Ecto neural progenitor cell (in vitro differentiated cells): ENCODE measurements around the gene PHAX.
"Not testable (repeated sequence)": the region's sequence is repeated elsewhere in the genome, so short reads cannot be mapped to it uniquely, and the experiment has no call there.

Experiments
- DNase-seq: peaks from one replicate; pipeline ENCODE4 v3.0.0-alpha.2; 2018; ENCODE audit warnings: low spot score

PHAX gene

DNA sequence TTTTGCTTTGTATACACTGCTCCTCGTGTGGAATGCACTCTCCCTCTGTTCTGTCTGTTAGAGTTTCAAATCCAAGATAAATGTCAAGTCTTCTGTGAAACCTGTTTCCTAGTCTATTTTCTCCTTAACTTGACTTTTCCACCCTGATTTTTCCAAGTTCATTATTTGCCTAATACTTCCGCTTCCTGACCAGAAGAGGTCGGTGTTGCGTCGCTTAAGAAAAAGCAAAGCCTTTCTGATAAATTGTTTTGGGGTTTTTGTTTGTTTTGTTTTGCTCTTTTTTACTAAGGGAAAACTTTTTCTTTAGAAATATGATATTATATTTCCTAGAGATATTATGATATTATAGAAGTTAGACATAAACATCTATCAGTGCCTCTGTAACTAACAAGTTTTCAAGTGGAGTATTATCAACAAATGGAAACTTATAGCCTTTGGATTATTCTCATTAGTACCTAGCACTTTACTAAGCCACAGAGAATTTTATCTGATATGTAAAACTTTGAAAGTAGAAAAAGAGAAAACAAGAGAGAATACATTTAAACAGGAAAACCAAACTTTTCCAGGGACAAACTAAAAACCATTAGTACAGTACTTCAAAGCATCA lies 55.8 kb downstream of the PHAX start:
- no peak for DNase-seq

DNA sequence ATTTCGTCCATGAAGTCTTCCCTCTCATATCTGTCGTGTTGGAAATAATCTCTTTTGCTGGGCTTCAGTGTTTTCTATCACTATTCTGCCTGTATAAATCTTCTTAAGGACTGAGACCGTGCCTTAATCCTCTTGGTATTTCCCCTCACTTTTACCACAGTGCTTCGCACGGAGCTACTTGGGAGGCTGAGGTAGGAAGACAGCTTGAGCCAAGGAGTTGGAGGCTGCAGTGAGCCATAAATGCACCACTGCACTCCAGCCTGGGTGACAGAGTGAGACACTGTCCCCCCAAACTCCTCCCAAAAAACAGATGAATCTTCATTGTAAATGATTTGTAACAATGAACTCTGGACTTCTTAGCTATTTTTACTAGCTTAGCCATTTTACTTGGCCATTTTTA lies 57.8 kb downstream of the PHAX start:
- no peak for DNase-seq

DNA sequence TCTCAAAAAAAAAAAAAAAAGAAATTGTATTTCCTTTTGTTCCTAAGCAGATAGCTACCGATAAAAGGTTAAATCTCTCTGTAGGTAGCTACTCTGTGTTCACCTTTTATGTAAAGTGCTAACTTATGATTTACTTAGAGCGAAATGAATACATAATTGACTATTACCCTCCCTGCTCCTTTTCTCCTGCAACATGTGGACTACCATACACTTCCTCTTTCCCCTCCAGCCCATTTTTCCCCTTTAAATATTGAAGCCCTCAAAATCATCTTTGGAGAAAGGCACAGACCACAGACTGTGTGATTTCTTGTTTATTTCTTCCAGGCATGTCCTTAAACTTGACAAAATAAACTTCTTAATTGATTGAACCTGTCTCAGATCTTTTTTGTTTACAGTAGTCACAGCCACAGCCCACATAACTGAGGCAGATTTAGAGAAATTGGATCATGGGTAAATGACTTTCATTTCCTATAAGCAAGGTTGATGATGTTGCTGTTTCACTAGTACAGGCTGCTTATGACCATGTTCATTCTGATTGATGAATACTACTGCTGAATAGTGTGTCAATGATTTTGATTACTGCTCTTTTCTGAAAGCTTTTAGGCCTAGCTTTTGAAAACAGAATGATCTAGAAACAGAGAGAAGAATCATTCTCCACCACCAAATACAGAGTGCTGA lies 59.2 kb downstream of the PHAX start:
- no peak for DNase-seq

DNA sequence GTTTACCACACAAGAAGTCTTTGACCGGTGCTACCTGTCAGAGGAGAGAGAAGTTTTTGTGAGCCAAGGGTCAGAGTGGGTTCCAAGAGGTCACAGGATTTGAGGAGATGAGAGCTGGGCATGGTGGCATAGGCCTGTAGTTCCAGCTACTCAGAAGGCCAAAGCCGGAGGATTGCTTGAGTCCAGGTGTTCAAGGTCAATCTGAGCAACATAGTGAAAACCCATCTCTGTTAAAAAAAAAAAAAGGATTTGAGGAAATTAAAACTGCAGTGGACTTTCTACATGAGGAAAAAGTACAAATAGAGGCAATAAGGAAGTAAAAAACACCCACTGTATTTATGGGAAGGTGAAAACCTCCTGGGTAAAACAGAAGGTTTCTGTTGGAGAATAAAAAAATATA lies 63.8 kb downstream of the PHAX start:
- DNase-seq, result no peak

DNA sequence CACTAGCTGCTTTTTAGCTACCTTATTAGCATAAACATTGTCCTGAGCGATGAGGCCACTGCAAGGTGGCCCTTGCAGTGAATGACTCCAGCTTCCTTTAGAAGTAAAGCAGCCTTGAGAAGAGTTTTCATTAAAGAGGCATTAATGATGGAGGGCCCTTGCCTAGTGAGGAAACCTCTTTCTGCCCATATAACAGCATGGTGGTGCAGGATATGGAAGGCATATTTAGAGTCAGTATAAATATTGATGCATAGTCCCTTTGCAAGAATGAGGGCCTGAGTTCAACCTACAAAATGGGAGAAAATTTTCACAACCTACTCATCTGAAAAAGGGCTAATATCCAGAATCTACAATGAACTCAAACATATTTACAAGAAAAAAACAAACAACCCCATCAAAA lies 69.4 kb downstream of the PHAX start:
- not testable (repeated sequence) for DNase-seq

DNA sequence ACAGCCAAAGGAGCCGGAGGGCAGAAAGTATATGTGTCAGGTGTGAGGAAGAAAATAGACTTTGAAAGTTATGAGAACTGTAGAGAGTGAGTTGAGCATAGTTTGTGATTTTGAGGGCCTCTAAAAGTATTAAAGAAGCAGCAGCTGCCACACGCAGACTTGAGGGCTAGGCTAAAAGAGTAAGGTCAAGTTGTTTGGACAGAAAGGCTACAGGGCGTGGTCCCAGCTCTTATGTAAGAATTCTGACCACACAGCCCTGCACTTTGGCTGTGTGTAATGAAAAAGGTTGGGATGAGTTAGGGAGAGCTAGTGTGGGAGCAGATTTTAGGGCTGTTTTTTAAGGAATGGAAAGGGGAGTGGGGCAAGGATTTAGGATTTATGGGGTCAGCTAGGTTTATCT lies 70.9 kb downstream of the PHAX start:
- not testable (repeated sequence) for DNase-seq

DNA sequence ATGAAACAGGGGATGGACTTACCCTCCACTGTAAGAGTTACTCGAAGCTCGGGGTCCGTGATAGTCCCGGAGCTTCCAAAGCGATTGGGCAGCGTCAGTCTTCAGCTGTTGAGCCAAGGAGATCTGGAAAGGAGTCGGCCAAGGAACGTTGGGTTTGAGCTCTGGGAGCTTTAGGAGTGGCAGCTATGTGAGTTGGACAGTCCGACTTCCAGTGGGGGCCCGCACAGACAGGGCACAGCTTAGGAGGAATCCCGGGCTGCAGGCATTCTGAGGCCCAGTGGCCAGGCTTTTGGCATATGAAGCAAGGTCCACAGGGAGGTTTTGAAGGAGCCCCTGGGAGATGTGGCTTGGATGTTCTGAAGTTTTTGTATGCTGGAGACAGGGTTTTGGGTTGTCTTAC lies 72.7 kb downstream of the PHAX start:
- no peak for DNase-seq

DNA sequence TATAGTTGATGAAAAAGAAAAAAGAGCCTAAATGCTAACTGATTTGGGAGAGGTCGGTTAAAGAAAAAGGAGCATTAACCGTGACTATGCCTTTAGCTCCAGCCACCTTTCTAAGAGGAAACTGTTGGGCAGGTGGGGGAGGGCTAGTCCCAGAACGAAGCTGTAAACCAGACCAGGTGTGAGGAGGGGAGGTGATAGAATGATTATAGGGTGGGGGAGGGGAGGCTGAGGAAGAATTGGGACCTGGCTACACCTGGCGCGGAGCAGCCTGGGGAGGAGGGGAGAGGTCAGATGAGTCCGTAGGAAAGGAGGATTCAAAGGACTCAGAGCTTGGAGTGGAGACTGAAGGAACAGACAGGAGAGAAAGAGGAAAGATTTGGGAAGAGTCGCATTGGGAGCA lies 73.4 kb downstream of the PHAX start:
- no peak for DNase-seq

DNA sequence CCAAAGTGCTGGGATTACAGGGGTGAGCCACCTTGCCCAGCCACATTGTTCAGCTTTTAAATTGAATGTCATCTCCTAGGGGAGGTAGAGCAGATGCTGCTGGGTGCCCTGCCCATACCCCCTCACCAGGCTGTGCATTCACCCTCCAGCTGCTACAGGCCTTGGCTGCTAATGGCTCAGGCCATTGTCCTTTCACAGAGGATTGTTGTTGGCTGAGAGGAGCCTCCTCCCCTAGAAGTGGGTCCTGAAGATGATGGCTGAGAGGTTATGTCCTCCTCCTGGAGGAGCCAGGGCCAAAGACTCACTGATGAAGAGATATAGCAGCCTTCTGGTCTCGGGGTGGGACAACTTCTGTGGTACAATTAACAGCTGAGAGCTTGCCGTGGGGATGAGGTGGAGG lies 74.6 kb downstream of the PHAX start:
- no peak for DNase-seq

DNA sequence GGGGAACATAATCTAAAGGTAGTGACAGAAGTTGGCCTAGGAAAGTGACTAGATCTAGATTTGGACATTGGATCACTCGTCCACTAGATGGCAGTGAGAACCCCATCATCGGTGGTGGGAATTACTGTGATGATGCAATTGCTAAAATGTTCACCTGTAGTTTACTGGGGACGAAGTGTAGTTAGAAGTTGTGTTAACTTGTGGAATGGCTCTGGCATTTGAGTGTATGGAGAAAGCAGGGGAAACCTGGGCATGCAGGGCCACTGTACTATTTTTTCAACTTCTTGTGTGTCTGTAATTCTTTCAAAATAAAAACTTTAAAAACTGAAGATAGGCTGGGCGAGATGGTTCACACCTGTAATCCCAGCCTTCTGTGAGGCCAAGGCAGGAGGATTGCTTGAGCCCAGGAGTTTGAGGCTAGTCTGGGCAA lies 75.5 kb downstream of the PHAX start:
- peak; percentile 58 for DNase-seq
